ENCODE results near the gene OBSCN. TPM values are rescaled to one million over a fixed set of nuclear protein-coding genes. Genes with fewer than 3 reads are reported as not detected.

Gene OBSCN
- total and polyA plus RNA-seq, 7 donors = 0.92 to 21.0 (median 13.1) TPM

GRCh38 chr1:228295201-228295600 lies 87.4 kb downstream of the OBSCN start:
- intact Hi-C loops (cut with DNase I) = no loop called here
- no peaks in the 10 kb centered on the region for H3K9me3 ChIP-seq
- H3K27ac ChIP-seq = no peak overlapping the region
- WGBS, 2 donors = 93% methylated on average over 5 of the region's 5 CpGs
- no peak for TF ChIP-seq EP300 (IDR thresholded peaks at IDR 0.05)
- TF ChIP-seq POLR2AphosphoS5 (IDR thresholded peaks at IDR 0.05) = no peak
- TF ChIP-seq CTCF (IDR thresholded peaks at IDR 0.05) = no peak
- no peak for TF ChIP-seq POLR2A (IDR thresholded peaks at IDR 0.05)
- H3K36me3 ChIP-seq = no peaks in the 10 kb centered on the region
- H3K4me1 ChIP-seq = no peaks in the 10 kb centered on the region
- no peak overlapping the region for H3K4me3 ChIP-seq
- H3K27me3 ChIP-seq = no peaks in the 10 kb centered on the region
- no peak for DNase-seq

GRCh38 chr1:228295981-228296380 lies 88.1 kb downstream of the OBSCN start:
- Histone ChIP-seq H3K36me3 (no peaks in the 10 kb centered on the region), H3K27ac (no peak overlapping the region), H3K9me3 (no peaks in the 10 kb centered on the region), H3K4me1 (no peaks in the 10 kb centered on the region), H3K4me3 (no peak overlapping the region), H3K27me3 (no peaks in the 10 kb centered on the region)
- intact Hi-C loops (cut with DNase I) = no loop called here
- no peak for TF ChIP-seq POLR2A (IDR thresholded peaks at IDR 0.05)
- TF ChIP-seq CTCF (IDR thresholded peaks at IDR 0.05) = no peak
- no peak for TF ChIP-seq EP300 (IDR thresholded peaks at IDR 0.05)
- no peak for TF ChIP-seq POLR2AphosphoS5 (IDR thresholded peaks at IDR 0.05)
- 70 to 80% methylated on average over 2 of the region's 2 CpGs for WGBS, 2 donors
- DNase-seq = no peak

GRCh38 chr1:228297242-228297641 lies 89.4 kb downstream of the OBSCN start:
- peaks cover 0 to 11% (median 5%) of the 10 kb centered on the region in 4 donors for H3K9me3 ChIP-seq
- H3K4me1 ChIP-seq = no peaks in the 10 kb centered on the region
- H3K27me3 ChIP-seq = no peaks in the 10 kb centered on the region
- DNase-seq = no peak
- H3K4me3 ChIP-seq = no peak overlapping the region
- H3K27ac ChIP-seq = no peak overlapping the region
- TF ChIP-seq POLR2A (IDR thresholded peaks at IDR 0.05) = no peak
- TF ChIP-seq POLR2AphosphoS5 (IDR thresholded peaks at IDR 0.05) = no peak
- no peak for TF ChIP-seq CTCF (IDR thresholded peaks at IDR 0.05)
- TF ChIP-seq EP300 (IDR thresholded peaks at IDR 0.05) = no peak
- WGBS, 2 donors = 91 to 93% methylated on average over 2 of the region's 2 CpGs
- intact Hi-C loops (cut with DNase I) = no loop called here
- no peaks in the 10 kb centered on the region for H3K36me3 ChIP-seq

GRCh38 chr1:228297822-228298221 lies 90.0 kb downstream of the OBSCN start:
- TF ChIP-seq EP300 (IDR thresholded peaks at IDR 0.05) = no peak
- no peak for TF ChIP-seq POLR2A (IDR thresholded peaks at IDR 0.05)
- TF ChIP-seq CTCF (IDR thresholded peaks at IDR 0.05) = no peak
- TF ChIP-seq POLR2AphosphoS5 (IDR thresholded peaks at IDR 0.05) = no peak
- DNase-seq = no peak
- H3K4me3 ChIP-seq = no peak overlapping the region
- 93% methylated on average over 2 of the region's 2 CpGs for WGBS, 2 donors
- no peaks in the 10 kb centered on the region for H3K27me3 ChIP-seq
- H3K27ac ChIP-seq = no peak overlapping the region
- no peaks in the 10 kb centered on the region for H3K4me1 ChIP-seq
- no peaks in the 10 kb centered on the region for H3K36me3 ChIP-seq
- H3K9me3 ChIP-seq = peaks cover 0 to 16% (median 8%) of the 10 kb centered on the region in 4 donors
- intact Hi-C loops (cut with DNase I) = no loop called here

GRCh38 chr1:228298471-228298870 lies 90.6 kb downstream of the OBSCN start:
- no peaks in the 10 kb centered on the region for H3K4me1 ChIP-seq
- no peaks in the 10 kb centered on the region for H3K36me3 ChIP-seq
- no peak overlapping the region for H3K4me3 ChIP-seq
- no peak for TF ChIP-seq CTCF (IDR thresholded peaks at IDR 0.05)
- TF ChIP-seq POLR2AphosphoS5 (IDR thresholded peaks at IDR 0.05) = no peak
- no peak for TF ChIP-seq POLR2A (IDR thresholded peaks at IDR 0.05)
- no peak for TF ChIP-seq EP300 (IDR thresholded peaks at IDR 0.05)
- H3K9me3 ChIP-seq = peaks cover 0 to 18% (median 13%) of the 10 kb centered on the region in 4 donors
- DNase-seq = no peak
- intact Hi-C loops (cut with DNase I) = no loop called here
- no peak overlapping the region for H3K27ac ChIP-seq
- 86 to 94% methylated on average over 6 of the region's 6 CpGs for WGBS, 2 donors
- no peaks in the 10 kb centered on the region for H3K27me3 ChIP-seq

All from sigmoid colon (tissue), 7 donors.